Amniotic epithelial cell (primary cell): Measurements from ENCODE around the gene PRDM16.

Experiments used
- DNase-seq: peaks from one replicate; pipeline ENCODE4 v3.0.0-alpha.2; 2010; ENCODE audit warnings: low read depth

PRDM16 gene

DNA sequence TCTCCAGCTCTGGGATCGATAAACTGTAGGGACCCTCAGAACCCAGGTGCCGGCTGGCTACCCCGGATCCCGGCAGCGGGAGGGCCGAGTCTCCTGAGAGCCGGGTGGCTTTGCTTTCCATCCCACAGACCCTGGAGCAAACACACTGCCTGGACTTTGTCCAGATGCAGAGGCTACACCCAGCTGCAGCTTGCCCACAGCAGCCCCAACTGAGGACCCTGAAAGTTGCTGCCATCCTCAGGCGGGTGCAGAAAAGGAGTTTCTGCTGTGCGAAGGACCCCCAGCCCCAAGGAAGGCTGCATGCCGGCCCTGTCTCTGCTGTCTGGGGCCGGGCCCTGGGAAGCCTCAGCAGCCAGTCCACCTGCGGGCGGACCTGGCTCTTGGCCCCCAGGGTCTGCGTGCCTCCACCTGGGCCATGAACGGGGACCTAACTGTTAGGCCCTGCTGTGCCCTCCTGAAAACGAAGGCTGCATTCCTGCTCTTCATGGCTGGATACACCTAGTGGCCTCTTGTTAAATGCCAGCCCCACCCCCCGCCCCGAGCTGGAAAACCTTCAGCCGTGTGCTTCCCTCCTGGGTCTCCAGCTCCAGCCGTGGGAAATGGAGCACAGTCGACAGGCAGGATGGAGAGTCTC, 287.9 kb downstream of the PRDM16 start:
- DNase-seq, result no peak

DNA sequence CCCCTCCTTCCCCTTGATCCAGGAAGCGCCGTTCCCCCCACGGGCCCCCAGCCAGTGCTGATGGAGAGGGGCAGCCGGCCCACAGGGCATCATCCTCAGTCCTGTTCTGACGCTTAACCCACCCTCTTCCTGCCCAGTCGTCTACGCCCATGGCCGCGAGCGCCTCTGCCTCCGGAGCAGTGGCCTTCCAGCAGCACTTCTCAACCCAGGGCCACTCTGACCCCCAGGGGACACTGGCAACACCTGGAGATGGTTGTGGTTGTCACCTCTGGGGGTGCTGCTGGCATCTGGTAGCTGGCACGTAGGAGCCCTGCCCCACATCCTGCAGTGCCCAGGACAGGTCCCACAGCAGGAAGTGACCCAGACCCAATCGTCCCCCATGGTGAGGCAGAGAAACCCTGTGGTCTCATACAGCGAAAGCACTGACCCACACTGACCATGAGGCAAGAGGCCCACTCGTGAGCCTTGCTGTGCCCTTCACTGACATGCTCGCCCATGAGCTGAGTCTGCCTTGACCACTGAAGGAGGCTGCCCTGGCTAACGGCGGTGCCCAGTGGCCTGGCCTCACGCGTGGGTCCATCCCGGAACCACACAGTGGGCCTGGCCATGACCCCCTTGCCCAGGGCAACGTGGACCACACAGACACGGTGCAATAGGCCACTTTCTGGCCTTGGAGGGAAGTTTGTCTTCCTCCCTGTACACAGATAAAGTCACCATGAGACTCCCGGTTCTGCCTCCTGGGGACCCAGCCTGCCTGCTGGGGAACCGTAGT, 288.7 kb downstream of the PRDM16 start:
- DNase-seq, result no peak

DNA sequence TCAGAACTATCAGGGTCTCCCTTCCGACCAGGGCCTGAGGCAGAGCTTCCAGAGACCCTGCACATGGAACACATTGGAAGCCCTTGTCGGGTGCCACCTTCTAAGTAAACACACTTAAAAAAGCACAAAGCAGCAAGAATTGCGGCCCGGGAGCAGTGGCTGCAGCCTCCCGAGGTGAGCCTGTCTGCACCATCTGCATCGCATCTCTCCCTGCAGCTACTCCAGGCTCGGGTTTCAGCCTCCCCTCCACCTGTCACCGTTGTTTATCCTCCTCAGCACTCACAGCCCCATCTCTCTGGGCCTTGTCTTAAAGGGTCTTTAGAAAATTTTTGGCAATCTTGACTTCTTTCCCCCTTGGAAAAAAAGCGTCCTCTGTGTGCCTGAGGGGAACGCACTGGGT, 290.3 kb downstream of the PRDM16 start:
- no peak for DNase-seq

DNA sequence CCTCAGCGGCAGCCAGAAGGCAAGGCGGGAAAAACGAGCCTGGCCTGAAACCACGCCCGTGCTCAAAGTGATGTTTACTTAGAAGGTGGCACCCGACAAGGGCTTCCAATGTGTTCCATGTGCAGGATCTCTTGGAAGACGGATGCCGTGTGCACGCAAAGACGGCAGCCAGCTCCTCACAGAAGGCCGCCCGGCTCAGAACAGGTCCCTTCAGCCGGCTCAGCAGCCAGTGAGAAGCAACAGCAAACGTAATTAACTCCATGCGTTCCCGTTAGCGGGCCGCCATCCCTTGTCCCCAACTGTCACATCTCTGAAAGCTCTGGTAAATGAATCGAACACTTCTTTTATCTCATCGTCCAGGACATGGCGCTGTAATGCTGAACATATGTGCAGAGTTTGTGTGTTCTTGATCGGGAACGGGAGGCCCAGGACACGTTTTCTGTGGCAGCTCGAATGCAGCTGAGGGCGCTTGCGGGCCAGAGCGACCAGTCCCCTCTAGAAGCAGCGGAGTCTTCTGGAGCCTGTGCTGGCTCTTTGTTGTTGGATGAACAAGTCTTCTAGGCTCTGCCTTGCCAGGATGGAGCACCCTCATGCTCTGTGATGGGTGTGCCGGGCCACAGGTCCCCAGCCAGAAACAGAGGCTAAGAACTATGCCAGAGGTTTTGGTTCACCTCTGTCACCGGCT, 290.9 kb downstream of the PRDM16 start:
- DNase-seq, result no peak

DNA sequence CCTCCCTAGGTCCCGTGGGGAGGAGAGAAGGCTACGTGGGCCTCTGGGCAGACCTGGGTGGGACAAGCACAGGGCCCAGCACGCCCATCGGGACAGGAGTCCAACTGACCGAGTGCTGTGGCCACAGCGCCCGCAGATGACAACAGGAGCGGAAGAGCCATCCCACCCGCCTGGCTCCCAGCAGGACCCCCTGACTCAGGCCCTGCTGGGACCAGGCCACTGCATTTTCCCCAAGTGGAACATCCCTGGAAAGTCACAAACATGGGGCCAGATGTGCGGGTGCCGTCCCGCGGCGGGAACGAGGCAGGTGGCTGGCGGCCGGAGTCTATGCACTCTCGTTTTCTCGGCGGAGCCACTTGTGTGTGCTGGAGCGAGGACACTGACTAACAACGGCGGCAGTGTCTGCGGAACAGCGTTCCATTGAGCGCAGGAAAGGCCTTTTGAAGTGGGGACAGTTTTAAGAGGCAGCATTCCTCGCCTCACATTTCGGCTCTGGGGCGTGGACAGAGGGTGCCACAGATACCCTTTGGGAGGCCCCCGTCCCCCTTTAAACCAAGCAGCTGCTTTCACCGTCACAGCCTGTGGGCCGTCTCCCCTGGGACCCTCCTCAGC, 291.7 kb downstream of the PRDM16 start:
- DNase-seq, result no peak

DNA sequence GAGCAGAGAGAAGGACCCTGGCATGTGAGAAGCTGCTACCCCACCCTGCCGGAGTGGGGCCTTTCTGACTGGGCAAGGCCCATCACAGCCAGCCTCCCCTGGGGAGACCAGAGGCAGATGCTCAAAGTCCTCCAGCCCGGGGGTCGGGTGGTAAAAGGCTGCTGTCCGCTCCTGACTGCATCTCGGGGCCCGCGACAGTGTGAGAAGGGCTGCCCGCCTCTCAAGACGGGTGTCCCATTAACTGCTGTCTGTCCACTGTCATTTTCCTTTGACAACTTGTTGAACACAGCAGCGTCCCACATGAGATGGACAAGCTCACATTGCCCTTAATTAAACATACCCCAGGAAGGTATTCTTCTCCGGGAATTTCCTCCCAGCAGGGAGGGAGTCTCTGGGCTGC, 294.0 kb downstream of the PRDM16 start:
- DNase-seq, result no peak

DNA sequence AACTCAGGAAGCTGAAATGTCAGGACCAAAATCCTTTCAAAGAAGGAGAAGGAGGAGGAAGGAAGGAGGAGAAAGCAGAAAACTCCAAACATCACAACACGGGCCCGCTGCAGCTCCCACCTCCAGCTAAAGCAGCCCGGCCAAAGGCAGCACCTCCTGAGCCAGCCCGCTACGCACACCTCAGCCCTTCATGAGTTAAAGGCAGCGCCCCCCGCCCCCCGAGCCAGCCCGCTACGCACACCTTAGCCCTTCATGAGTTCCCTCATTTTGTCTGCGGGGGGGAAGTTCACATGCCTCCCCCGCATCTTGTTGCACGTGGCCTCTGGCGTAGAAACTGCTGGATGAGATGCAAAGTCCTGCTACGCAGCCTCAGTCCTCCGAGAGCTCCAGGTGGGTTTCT, 294.8 kb downstream of the PRDM16 start:
- no peak for DNase-seq

DNA sequence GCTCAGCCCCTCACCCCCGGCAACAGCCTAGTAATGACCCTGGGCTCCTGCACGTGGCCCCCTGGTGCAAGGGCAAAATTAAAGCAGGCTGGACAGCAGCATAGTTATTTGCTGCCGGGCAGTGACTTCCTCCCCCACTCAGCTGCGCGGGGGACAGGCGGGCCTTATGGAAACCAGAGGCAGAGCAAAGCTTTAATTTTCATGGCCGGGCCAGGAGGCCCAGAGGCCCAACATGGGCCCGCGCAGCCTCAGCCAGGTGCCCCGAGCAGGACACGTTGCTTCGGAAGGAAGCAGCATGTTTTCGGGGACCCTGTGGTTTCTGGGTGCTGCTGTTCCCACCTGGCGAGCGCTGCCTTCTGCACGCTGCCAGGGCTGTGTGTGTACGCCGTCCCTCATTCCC, 295.5 kb downstream of the PRDM16 start:
- no peak for DNase-seq

DNA sequence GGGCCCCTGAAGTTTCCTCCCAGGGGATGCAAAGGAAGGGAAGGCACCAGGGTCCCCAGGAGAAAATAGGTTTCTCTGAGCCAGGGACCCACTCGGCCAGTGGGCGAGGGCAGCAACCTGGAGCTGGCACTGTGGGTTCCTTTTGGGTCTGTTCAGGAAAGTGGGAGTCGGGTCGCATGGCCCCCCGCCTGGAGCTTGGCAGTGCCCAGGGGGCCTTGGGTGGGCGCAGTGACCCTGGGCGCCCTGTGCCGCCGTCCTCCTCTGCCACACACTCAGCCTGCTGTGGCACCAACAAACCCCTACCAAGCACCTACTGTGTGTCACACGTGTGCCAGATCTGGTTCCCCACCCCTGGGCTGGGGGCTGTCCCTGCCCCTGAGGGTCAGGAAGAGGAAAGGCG, 296.0 kb downstream of the PRDM16 start:
- no peak for DNase-seq

DNA sequence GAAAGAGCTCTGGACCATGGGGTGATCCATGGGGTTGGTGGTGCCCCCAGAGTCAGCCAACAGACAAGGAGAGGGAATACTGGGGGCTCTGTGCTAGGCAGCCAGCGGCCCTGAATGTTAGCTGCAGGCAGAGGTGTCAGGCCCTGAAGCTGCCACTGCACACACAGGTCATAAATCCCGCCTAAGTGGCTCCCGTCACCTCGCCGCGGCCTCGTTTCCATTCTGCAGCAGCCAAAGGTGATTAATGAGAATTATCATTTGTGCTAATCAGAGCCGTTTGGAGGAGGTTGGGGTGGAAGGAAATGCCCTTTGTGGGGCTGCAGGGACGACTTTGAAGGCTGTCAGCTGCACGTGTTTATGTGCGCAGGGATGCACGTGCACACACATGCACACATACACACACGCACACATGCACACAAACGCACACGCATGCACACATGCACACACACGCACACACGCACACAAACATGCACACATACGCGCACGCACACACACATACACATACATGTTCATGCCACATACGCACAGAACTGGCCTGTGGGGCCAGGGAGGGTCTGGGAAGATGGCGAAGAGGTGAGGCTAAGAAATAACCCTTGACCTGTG, 296.6 kb downstream of the PRDM16 start:
- DNase-seq, result no peak

DNA sequence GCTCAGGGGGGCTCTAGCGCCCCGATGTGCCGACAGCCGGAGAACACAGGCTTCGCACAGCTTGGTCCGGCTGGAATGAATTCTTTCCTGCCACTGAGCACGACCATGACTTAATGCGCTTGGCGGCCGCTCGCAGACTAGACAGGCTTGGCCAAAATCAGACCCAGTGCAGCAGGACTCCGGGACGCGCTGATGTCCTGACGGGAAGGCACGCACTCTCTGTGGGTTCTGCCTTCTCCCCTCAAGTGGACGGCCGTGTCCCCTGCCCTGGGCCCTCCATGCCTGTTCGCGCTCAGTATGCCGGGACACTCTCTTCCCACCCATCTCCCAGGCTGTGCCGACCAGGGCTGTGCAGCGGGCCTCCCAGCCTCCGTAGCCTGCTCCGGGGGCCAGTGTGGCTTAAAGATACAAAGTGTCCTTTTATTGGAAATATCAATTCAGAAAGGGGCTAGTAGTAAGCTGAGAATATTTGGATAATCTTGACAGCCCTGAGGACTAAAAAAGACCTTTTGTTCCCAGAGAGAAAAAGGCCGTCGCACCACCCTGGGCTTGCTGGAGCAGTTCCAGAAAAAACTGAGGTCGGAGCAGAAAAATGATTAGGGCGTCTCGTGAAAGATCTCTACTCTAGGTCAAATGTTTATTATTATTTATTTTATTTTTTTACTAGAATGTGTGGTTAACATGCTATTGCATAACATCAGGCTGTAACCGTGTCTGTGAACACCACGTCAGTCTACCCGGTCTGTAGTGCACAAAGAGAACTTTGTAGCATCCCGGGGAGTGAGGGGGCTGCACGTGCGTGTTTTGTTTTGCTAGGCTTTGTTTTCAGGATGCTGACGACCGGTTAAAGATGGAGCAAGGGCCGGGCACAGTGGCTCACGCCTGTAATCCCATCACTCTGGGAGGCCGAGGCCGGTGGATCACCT, 297.4 kb downstream of the PRDM16 start:
- DNase-seq, result no peak

DNA sequence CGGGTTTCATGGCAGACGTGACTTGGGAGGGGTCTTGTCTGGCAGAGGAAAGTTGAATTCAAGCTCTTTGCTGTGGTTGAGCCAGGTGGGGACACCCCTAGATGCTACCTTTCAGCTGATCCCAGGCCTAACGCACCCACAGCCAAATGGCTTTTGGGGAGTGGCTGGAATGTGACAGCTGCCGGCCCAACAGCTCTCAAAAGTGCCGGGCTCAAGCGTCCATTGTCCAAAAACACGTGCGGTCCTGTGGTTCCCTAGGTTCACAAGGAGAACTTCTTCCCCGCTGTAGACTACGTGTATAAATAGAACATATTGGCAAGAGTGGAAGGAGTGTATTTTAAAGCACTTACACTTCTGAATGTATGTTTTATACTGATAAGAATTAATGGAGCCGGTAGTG, 298.4 kb downstream of the PRDM16 start:
- DNase-seq, result no peak

DNA sequence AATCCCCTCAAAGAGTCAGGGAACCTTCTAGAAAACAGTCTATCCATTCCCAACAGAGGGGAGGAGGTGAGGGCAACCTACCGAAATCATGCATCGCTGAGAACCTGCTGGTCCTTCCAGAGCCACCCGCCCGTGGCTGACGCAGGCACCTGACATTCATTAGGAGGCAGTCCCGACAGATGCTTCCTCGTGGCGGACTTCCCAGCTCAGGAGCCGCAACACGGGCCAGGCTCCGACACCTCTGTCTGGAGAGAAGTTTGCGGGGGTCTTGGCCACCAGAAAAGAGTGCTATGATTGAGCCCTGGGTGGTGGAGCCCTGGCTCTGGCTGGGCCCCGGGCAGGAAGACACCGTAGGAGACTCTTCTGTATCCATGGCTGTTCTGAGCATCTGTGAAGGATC, 299.1 kb downstream of the PRDM16 start:
- no peak for DNase-seq

DNA sequence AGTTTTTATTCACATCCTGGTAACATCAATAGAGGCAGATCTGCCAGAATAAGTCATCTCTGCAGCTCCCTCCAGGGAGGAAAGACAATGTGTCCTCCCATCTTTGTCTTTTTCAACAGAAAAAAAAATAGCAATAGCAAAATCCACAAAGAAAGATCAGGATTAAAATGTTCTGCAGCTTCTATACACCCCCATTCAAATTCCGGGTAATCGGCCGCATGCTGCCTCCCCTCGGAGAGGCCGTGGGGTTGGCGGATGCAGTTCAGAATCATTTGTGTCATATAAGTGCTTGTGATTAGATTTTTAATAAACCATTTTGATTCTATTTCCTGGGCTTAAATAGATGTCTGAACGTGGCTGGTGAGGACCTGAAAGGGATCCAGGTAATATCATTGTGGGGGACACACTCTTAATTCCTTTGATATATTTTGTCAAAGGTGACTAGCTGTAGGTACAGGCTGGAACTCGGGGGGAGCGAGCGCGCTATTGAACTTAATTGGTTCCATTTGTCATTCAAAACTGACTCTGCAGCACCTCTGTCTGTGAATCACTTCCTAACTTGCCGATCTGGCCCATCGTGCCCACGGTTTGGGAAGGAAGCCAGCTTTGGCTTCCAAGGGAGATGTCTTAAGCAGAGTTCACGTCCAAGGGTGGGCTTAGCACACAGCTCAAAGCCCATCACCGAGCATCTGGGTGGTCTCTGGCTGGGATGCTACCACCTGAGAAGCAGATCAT, 299.9 kb downstream of the PRDM16 start:
- DNase-seq, result no peak

DNA sequence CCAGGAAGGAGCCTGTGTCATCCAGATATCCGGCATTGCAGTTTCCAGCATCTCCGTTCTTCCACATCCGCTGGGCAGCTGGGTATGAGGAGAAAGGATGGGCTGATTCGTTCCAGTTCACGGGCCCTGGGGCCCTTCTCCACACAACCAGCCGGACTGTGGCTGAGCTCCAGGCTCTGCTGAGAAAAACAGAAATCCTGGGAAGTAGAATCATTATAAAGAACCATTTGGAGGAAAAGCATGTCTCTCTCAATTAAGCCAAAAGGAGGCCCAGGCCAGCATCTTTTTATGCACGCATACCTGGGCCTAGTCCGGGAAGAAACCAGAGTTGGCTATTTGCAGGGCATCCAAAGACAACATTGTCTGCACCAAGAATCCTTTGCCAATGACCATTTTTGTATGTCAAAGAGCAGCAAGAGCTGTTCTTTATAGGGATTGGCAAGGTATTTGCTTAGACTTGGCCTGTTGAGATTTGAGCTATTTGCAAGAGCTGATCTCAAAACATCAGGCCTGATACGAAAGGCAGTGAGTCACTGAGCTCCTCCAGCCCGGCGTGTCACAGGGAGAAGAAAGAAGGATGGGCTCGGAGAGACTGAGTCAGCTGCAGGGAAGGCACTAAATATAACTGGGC, 300.6 kb downstream of the PRDM16 start:
- peak; percentile 29 for DNase-seq

DNA sequence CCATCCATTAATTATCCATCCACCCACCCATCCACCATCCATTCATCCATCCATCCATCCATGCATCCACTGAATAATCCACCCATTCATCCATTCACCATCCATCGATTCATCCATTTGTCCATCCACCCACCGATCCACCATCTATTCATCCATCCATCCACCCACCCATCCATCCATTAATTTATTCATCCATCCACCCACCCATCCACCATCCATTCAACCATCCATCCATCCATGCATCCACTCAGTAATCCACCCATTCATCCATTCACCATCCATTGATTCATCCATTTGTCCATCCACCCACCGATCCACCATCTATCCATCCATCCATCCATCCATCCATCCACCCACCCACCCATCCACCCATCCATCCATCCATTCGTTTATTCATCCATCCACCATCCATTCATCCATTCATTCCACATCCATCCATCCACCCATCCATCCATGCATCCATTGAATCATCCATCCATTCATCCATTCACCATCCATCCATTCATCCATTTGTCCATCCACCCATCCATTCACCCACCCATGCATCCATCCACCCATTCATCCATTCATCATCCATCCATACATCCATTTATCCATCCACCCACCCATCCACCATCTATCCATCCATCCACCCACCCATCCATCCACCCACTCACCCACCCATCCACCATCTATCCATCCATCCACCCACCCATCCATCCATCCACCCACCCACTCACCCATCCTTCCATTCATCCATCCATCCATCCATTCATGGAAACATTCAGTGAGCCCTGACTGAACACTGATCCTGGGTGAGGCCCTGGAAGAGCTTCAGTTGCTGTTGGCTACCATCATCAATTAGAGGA, 302.1 kb downstream of the PRDM16 start:
- no peak for DNase-seq

DNA sequence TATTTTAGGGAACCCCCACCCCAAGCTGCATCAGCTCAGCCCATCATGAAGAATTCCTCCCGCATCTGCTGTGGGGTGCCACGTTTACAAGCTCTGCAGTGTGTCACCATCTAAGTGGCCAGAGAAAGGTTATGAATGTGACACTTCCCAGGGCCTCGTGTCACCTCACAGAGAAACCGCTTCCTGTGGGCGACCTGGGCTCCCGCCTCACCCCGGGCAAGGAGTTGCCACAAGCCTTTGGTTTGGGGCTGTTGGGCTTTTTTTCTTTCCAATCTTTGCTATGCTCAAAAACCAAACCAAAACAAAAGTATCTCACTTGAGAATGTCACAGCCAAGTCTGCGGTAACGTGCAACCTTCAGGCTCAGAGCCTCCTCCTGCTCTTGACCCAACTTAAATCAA, 303.3 kb downstream of the PRDM16 start:
- no peak for DNase-seq

DNA sequence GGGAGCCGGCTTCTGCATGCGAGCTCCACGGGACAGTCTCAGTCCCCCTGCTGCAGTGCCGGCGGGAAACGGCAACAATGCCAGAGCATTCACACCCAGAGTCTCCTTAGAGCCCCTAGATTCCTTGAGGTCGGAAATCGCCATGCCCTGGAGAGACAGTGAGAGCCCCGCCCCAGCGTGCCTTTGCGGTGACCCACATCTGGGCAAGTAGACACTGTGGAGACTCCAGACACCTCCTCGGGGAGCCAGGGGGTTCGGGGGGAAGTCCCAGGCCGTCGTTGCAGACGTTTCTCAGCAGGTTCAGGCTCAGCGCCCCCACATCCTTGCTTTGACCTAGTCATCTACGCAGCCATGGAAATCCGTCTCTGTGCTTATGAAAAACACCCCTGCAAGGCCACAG, 304.2 kb downstream of the PRDM16 start:
- no peak for DNase-seq

DNA sequence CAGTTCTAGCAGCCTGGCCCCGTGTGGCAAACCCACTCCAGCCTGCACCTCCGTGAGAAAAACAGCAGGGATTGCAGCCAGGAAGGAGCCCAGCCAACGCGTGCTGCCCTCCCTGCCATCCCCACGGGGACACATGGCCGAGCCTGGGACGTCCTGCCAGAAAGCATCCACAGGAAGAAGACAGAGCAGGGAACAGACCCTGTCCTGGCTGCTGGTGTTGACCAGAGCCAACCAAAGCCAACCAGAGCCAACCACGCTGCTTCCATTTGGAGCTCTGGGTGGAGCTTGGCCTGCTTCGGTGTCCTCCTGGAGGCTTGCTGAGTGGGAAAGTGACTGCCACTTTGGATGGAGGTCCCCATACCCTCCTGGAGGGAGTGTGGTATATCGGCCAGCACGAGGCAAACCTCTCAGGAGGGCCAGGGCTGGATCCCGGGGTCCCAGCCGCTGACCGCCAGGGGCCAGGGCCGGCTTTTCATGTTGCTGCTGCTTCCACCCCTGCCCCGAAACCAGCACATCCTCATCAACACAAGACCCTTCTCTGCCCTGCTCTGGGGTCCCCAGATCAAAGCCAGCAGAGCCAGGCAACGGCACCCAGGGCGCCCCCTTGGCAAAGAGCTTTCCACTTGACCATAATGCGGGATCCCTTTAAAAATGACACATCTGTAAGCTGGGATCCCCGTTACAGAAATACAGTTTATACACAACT, 304.9 kb downstream of the PRDM16 start:
- DNase-seq, result no peak
